HG02973 (cell line): Measurements from ENCODE around the gene KIF19.
"Not testable (repeated sequence)": the region's sequence is repeated elsewhere in the genome, so short reads cannot be mapped to it uniquely, and the experiment has no call there.

Experiments
- ATAC-seq: cut with Tn5 transposase; IDR thresholded peaks from one replicate; pipeline ENCODE4 v1.9.1; 2021; ENCODE audit warnings: moderate library complexity; ENCODE audit not compliant: unreplicated experiment

KIF19 gene

GRCh38 chr17:74386386-74386785 is 60.4 kb downstream of the KIF19 start:
- ATAC-seq: no peak

GRCh38 chr17:74387365-74388218 is 61.6 kb downstream of the KIF19 start:
- ATAC-seq: no peak

DNA sequence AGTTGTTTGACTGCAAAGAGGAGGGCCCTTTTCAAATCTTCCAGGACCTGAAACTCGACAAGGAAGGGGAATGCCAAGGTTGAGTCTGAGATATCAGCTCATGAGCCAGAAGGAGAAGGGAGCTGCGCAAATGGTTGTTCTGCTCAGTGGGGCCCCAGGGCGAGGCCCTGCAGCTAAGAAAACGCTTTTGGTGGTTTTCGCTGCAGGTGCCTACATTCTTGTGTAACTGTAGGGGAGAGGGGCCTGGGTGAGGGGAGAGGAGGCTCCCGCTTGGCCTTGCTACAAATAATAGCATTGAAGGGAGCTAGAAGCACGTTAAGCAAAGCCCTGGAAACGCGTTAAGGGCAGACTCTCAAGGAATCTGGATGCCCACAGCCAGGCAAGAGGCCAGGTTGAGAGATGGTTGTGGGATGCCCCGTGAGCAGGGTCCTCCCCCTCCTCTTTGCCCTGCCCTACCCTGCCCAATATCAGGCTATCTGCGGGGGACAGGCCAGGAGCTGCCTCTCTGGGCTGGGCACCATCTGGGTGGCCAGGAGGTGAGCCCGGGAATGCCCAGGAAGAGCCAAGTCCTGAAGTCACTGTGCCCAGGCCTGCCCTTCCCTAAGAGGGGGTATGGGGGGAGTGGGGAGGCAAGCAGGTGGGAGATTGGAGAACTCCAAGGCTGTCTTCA is 63.2 kb downstream of the KIF19 start:
- ATAC-seq: no peak

DNA sequence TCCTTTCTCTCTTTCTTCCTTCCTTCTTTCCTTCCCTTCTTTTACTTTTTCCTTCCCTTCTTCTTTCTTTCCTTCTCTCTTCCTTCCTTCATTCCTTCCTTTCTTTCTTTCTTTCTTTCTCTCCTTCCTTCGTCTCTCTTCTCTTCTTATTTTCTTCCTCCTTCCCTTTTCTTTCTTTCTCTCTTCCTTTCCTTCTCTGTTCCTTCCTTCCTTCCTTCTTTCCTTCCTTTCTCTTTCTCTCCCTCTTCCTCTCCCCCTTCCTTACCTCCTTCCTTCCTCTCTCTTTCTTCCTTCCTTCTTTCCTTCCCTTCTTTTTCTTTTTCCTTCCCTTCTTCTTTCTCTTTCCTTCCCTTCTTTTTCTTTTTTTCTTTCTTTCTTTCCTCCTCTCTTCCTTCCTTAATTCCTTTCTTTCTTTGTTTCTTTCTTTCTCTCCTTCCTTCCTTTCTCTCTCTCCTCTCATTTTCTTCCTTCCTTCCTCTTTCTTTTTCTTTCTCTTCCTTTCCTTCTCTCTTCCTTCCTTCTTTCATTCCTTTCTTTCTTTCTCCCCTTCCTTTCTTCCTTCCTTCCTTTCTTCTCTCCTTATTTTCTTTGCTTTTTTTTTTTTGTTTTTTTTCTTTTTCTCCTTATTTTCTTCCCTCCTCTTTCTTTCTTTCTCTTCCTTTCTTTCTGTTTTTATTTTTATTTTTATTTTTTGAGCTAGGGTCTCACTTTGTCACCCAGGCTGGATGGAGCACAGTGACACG is 64.1 kb downstream of the KIF19 start:
- no peak for ATAC-seq

GRCh38 chr17:74390680-74391653 is 64.9 kb downstream of the KIF19 start:
- no peak for ATAC-seq

DNA sequence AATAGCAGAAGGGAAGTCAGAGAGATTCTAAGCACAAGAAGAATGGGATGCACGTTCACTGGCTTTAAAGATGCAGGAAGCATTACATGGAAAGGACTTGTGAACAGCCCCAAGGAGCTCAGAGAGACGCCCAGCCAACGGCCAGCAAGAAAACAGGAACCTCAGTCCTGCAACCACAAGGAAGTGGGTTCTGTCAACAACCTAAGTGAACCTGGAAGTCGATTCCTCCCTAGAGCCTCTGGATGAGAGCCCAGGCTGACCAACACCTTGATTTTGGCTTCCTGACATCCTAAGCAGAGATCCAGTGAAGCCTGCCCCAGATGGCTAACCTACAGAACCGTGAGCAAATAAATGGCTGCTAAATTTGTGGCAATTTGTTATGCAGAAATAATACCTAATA is 65.7 kb downstream of the KIF19 start:
- ATAC-seq: no peak

- ATAC-seq: no peak
Measured at GRCh38 chr17:74392848-74393247, 66.8 kb downstream of the KIF19 start.

DNA sequence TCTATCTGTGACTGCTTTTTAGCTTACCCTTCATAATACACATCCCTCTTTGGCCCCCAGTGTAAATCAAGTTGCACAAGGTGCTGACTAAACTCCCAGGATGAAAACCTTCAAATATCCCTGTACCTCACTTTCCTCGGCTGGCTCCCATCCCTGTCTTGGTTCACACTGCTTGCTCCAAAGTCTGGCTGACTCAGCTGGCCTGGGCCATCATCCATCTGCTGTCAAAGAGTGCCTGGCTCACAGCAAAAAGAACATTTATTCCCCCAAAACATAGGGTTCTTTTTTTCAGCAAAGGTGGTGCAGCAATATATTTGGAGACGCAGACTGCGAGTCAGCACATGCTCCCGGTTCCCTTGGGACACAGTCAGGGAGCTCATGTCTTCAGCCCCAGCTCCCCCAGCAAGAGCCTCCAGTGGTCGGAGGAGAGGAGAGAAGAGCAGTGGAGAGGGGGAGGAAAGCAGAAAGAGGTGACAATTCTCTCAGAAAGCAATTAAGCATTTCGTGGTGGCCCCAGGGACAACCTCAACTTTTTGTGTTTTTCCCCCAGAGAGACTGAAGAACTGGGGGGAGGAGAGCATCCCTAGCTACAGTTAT is 67.4 kb downstream of the KIF19 start:
- ATAC-seq: no peak

- no peak for ATAC-seq
Measured at GRCh38 chr17:74394275-74394950, 68.4 kb downstream of the KIF19 start.

GRCh38 chr17:74394977-74395376 is 69.0 kb downstream of the KIF19 start:
- ATAC-seq: no peak

DNA sequence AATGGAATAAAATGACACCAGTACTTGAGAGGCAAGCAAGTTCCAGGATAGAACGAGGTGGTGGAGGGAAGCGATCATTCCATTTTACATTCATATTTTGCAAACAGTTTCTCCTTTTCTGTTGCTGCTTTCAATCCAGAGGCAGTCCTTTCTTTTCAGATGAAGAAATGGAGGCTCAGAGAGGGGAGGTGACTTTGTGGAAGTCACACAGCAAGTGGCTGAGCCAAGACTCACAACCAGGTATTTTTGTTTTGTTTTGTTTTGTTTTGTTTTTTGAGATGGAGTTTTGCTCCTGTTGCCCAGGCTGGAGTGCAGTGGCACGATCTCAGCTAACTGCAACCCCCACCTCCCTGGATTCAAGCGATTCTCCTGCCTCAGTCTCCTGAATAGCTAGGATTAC is 70.5 kb downstream of the KIF19 start:
- no peak for ATAC-seq

- no peak for ATAC-seq
Measured at GRCh38 chr17:74402048-74402447, 76.0 kb downstream of the KIF19 start.

- ATAC-seq: no peak
Measured at GRCh38 chr17:74403512-74404137, 77.6 kb downstream of the KIF19 start.

- no peak for ATAC-seq
Measured at GRCh38 chr17:74404218-74404617, 78.2 kb downstream of the KIF19 start.

DNA sequence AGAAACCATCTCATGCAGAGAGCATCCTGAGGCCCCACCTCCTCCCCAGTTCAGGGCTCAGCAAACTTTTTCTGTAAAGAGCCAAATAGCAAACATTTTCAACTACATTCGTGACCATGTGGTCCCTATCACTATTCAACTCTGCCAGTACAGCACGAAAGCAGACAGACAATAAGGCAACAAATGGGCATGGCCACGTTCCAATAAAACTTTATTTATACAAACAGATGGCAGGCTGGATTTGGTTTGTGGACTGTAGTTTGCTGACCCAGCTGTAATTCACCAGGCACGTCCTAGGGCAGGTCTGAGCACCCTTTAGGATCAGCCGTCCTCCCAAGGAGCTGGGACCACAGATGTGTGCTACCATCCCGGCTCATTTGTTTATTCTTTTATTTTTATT is 78.8 kb downstream of the KIF19 start:
- no peak for ATAC-seq

GRCh38 chr17:74405311-74405710 is 79.3 kb downstream of the KIF19 start:
- ATAC-seq: not testable (repeated sequence)
